GM21526 (cell line): Measurements from ENCODE around the gene CTSS.
"Not testable (repeated sequence)": the region's sequence is repeated elsewhere in the genome, so short reads cannot be mapped to it uniquely, and the experiment has no call there.

ENCODE experiments used
- ATAC-seq: cut with Tn5 transposase; IDR thresholded peaks from one replicate; pipeline ENCODE4 v1.9.1; 2021; ENCODE audit warnings: moderate library complexity; ENCODE audit not compliant: unreplicated experiment, low FRiP score

CTSS gene

GRCh38 chr1:150765296-150765976, at the start of gene CTSS:
TSS of gene CTSS (minus strand) at chr1:150765778. CDS start at chr1:150764763, 1,015 bp downstream.
- peak; percentile 73 for ATAC-seq

GRCh38 chr1:150813028-150813707, 47.6 kb upstream of the CTSS start:
- ATAC-seq: no peak

GRCh38 chr1:150810958-150811659, 45.5 kb upstream of the CTSS start:
- no peak for ATAC-seq

GRCh38 chr1:150809651-150810050, 44.1 kb upstream of the CTSS start:
- no peak for ATAC-seq

GRCh38 chr1:150808846-150809245, 43.3 kb upstream of the CTSS start:
- ATAC-seq: no peak

- no peak for ATAC-seq
Observed at GRCh38 chr1:150808121-150808520, 42.5 kb upstream of the CTSS start, which contains the start of gene CTSK. TSS of gene CTSK (minus strand) at chr1:150808260. CDS start at chr1:150806805, 1,455 bp downstream.

- ATAC-seq: no peak
Observed at GRCh38 chr1:150807249-150808023, 41.9 kb upstream of the CTSS start.

- ATAC-seq: no peak
Observed at GRCh38 chr1:150805899-150806298, 40.3 kb upstream of the CTSS start.

GRCh38 chr1:150804671-150805070, 39.1 kb upstream of the CTSS start:
- no peak for ATAC-seq

GRCh38 chr1:150799089-150799488, 33.5 kb upstream of the CTSS start:
- ATAC-seq: no peak

- ATAC-seq: no peak
Observed at GRCh38 chr1:150798525-150798924, 32.9 kb upstream of the CTSS start.

- ATAC-seq: no peak
Observed at GRCh38 chr1:150796374-150796773, 30.8 kb upstream of the CTSS start.

- not testable (repeated sequence) for ATAC-seq
Observed at GRCh38 chr1:150793778-150794177, 28.2 kb upstream of the CTSS start.

GRCh38 chr1:150793221-150793620, 27.6 kb upstream of the CTSS start:
- no peak for ATAC-seq

GRCh38 chr1:150791585-150791984, 26.0 kb upstream of the CTSS start:
- ATAC-seq: no peak

GRCh38 chr1:150789396-150789795, 23.8 kb upstream of the CTSS start:
- ATAC-seq: no peak

GRCh38 chr1:150788946-150789345, 23.4 kb upstream of the CTSS start:
- no peak for ATAC-seq

GRCh38 chr1:150787455-150787854, 21.9 kb upstream of the CTSS start:
- ATAC-seq: no peak

GRCh38 chr1:150780510-150780909, 14.9 kb upstream of the CTSS start:
- ATAC-seq: no peak

- no peak for ATAC-seq
Observed at GRCh38 chr1:150778409-150778808, 12.8 kb upstream of the CTSS start.

GRCh38 chr1:150777544-150777943, 12.0 kb upstream of the CTSS start:
- ATAC-seq: no peak
